ELF-1 (cell line): ENCODE data around the gene RFX2.
"Not testable (repeated sequence)": the region's sequence is repeated elsewhere in the genome, so short reads cannot be mapped to it uniquely, and the experiment has no call there.

Experiments
- DNase-seq: peaks from one replicate; pipeline ENCODE4 v3.0.0-alpha.2; 2016; ENCODE audit warnings: low read depth, low spot score

RFX2 gene

GRCh38 chr19:6012426-6013170 lies 97.7 kb downstream of the RFX2 start:
- DNase-seq, result no peak

DNA sequence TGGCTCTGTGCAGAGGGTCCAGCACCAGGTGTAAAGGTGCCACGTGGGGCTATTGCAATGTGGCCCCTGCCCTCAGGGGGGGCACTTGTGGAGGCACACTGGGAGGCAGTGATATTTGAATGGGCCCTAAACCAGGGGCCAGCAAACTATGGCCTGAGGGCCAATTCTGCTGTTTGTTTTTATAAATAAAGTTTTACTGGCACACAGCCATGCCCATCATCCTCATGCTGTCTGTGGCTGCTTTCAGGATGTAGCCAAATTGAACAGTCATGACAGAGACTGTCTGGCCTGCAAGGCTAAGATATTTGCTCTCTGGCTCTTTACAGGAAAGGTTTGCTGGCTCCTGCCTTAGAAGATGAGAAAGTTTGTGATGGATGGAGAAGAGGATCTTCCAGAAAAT lies 98.5 kb downstream of the RFX2 start:
- no peak for DNase-seq

DNA sequence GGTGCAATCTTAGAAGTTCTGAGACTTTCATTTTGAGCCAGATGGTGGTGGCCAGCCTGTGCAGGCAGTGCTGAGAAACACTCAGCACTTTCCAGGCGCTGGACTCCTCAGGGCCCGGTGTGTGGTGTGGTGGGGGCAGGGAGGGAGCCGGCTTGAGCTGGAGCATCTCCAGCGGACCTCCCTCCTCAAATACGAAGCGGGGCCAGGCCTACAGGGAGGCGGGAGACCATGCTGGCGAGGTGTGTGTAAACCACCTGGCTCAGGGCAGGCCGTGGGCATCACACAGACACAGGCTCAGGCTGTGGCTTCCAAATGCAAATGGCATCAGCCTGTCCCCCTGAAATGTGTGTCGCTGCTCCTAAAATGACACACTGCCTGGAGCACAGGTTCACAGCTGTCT lies 99.1 kb downstream of the RFX2 start:
- DNase-seq, result no peak

GRCh38 chr19:6010107-6010506 lies 100.2 kb downstream of the RFX2 start:
- no peak for DNase-seq

GRCh38 chr19:6007866-6008265 lies 102.4 kb downstream of the RFX2 start:
- DNase-seq, result no peak

DNA sequence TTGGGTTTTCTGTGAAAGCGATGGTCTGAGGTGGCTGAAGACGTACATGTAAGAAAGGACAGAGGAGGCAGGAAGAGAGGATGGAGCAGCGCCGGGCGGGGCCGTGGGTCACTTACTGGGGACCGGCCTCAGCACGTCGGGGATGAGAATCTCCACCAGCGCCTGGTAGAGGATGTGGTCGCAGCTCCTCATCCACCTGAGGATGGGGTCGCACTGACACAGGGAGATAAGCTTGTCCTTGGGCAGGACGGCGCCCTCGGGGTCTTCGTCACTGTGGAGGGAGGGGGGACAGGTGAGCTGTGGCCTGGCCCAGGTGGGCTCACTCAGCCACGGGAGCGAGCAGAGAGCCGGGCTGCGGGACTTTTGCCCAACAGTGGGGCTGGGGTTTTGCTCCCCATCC lies 103.4 kb downstream of the RFX2 start:
- DNase-seq, result no peak

GRCh38 chr19:6006070-6006446 lies 104.2 kb downstream of the RFX2 start:
- DNase-seq, result not testable (repeated sequence)

GRCh38 chr19:6005321-6006069 lies 104.8 kb downstream of the RFX2 start:
- DNase-seq, result no peak

- DNase-seq, result no peak
Measured at GRCh38 chr19:6003976-6004375, 106.3 kb downstream of the RFX2 start.

- no peak for DNase-seq
Measured at GRCh38 chr19:6002591-6002990, 107.7 kb downstream of the RFX2 start.

DNA sequence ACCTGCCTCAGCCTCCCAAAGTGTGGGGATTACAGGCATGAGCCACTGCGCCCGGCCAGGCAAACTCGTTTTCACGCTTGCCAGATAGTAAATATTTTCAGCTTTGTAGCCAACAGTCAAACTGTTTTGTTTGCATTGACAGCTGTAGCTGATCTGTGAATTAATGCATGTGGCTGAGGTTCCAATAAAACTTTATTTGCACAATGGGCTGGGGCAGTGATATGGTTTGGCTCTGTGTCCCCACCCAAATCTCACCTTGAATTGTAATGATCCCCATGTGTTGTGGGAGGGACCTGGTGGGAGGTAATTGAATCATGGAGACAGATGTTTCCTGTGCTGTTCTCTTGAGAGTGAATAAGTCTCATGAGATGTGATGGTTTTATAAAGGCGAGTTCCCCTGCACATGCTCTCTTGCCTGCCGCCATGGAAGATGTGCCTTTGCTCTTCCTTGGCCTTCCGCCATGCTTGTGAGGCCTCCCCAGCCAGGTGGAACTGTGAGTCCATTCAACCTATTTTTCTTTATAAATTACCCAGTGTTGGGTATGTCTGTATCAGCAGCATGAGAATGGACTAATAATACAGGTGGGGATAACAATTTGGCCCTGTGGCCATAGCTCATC lies 110.0 kb downstream of the RFX2 start:
- no peak for DNase-seq

- no peak for DNase-seq
Measured at GRCh38 chr19:5999693-6000092, 110.6 kb downstream of the RFX2 start.

- DNase-seq, result peak; percentile 87
Measured at GRCh38 chr19:5997371-5997770, 112.9 kb downstream of the RFX2 start.

DNA sequence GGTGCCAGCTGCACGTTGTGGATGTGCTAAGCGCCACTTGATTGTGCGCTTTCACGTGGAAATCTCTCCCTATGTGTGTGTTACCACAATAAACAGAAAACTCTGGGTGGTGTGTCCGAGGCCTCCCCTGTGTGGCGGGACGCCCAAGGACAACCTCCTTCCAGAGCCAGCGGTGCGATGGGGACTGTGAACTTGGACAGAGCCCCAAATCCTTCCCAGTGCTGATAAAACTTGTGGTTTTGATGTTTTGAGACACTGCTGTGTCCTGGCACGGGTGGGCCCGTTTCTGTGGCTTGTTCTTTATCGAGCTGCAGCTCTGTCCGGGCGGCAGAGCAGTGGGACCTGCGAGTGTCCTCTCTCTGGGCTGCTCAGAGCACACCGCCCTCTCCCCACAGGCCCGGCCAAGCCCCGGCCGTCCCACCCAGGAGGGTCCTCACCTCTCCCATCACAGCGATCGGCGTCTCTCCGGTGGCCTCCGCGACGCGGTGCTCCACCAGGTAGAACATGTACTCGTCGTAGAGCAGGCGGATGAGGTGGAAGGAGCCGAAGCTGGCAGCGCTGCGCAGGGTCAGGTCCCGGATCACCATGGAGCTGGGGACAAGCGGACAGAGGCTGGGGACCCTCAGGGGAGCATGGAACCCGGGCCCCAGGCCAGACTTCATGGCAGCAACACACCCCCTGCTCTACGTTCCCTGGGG lies 113.5 kb downstream of the RFX2 start:
- DNase-seq, result no peak

- no peak for DNase-seq
Measured at GRCh38 chr19:5996102-5996501, 114.2 kb downstream of the RFX2 start.

DNA sequence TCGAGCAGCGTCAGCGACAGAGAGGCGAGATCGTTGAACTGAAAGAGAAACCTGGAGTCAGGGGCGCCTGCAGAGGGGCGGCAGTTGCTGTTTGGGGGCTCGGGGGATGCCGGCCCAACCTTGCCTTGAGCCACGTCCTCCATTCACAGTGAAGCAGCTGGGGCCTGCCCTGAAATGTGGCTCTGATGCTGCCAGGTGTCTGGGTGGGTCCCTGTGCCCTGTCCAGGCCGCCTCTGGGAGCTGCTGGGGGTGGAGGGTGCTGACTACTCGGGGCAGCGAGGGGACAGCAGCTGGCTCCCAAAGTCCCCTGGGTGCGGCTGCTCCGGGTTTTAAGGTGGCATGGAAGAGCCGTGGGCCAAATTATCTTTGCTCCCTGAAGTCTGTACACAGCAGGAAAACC lies 114.7 kb downstream of the RFX2 start:
- no peak for DNase-seq

DNA sequence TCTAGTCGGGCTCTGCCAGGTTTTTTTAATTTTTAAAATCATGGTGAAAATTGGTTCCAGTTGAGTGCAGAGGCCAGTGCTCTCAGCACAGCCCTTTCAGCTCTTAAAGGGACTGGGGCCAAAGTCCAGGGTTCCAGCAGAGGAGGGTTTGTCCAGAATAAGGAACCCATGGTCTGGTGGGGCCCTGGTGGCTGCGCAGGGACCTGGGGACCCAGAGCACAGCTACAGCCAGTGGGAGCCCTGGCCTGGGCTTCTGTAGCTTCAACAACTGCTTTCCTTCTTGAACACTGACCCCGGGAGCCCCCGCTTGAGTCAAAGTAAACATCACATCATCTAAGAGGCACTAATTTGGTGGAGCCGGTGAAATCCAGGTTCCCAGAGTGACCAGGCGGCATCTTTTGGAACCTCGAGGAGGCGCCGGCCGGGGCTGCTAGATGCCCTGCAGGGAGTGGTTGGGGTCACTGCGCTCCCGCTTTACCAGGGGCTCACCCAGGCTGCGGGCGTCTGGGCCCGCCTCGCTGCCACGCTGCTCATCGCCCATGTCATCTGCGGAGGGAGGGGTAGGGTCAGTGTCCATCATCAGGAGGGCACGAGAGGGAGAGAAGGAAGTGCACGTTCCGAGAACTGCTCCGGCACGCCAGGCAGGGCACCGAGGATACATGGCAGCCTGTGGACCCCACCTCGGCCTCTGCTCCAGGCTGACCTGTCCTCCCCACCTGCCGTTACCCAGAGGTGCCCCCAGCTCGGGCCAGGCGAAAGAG lies 115.7 kb downstream of the RFX2 start:
- no peak for DNase-seq

DNA sequence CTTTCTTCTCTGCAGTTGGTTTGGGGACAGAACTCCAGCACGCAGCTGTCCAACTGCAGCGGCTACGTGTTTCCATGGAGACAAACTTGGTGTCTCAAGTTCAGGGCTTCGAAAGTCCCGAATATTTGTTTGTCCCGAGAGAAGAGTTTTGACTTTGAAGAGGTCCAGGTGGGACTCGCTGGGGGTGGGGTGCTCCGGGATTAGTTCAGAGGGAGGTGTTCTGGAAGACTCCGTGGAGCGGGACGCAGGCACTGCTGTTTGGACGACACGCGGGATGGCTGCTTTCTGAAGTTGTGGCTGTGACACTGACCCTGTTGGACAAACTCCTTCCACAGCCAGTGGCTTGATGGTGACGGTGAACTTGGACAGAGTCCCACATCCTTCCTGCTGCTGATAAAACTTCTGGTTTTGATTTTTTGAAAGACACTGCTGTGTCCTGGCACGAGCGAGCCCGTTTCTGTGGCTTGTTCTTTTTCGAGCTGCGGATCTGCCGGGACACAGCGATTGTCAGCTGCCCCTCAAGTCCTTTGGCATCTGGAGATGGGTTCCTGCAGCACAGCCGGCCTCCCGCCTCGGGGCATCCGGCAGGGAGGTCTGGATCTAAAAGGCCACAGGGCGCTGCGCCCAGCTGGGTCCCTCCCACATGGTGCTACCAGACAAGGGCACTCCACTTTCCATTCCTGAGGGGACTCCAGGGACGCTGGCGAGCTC lies 116.5 kb downstream of the RFX2 start:
- DNase-seq, result peak; percentile 82

- DNase-seq, result no peak
Measured at GRCh38 chr19:5993201-5993600, 117.1 kb downstream of the RFX2 start.

GRCh38 chr19:5992756-5993155 lies 117.5 kb downstream of the RFX2 start:
- DNase-seq, result no peak
